H9 (cell line): ENCODE data around the gene CTNNA1. TPM values are rescaled to one million over a fixed set of nuclear protein-coding genes. Genes with fewer than 3 reads are reported as not detected.

Experiments
- DNase-seq: peaks from one replicate; pipeline ENCODE4 v3.0.0-alpha.2; 2017
- H2AFZ ChIP-seq: one replicate; pipeline ENCODE4 v1.6.1; 2013; ENCODE audit warnings: mild to moderate bottlenecking, low read length, control low read depth, moderate library complexity
- H2AK5ac ChIP-seq: 2 replicates; pipeline ENCODE4 v1.6.1; 2013; ENCODE audit warnings: low read length, control low read depth, mixed read lengths; ENCODE audit not compliant: insufficient read length
- H2BK120ac ChIP-seq: one replicate; pipeline ENCODE4 v1.6.1; 2013; ENCODE audit warnings: low read depth, mild to moderate bottlenecking, low read length, control low read depth, inconsistent platforms; ENCODE audit not compliant: poor library complexity, severe bottlenecking
- H2BK12ac ChIP-seq: 2 replicates; pipeline ENCODE4 v1.6.1; 2013; ENCODE audit warnings: low read length, control low read depth, mixed read lengths, low read depth; ENCODE audit not compliant: insufficient read length
- H2BK15ac ChIP-seq: 2 replicates; pipeline ENCODE4 v1.6.1; 2013; ENCODE audit warnings: low read depth, low read length, control low read depth
- H2BK20ac ChIP-seq: one replicate; pipeline ENCODE4 v1.6.1; 2013; ENCODE audit warnings: low read depth, mild to moderate bottlenecking, low read length, control low read depth, inconsistent platforms; ENCODE audit not compliant: poor library complexity, severe bottlenecking
- H2BK5ac ChIP-seq: 2 replicates; pipeline ENCODE4 v1.6.1; 2013; ENCODE audit warnings: low read length, control low read depth, mixed read lengths; ENCODE audit not compliant: insufficient read length
- H3K14ac ChIP-seq: 2 replicates; pipeline ENCODE4 v1.6.1; 2013; ENCODE audit warnings: low read length, control low read depth; ENCODE audit not compliant: insufficient read depth
- H3K18ac ChIP-seq: 2 replicates; pipeline ENCODE4 v1.6.1; 2013; ENCODE audit warnings: low read depth, mild to moderate bottlenecking, mixed read lengths, low read length, control low read depth; ENCODE audit not compliant: insufficient read length
- H3K23ac ChIP-seq: 2 replicates; pipeline ENCODE4 v1.6.1; 2013; ENCODE audit warnings: low read length, control low read depth, mixed read lengths, low read depth; ENCODE audit not compliant: insufficient read length
- H3K23me2 ChIP-seq: 2 replicates; pipeline ENCODE4 v1.6.1; 2013; ENCODE audit warnings: low read depth, mild to moderate bottlenecking, mixed read lengths, low read length, control low read depth; ENCODE audit not compliant: insufficient read length, poor library complexity, severe bottlenecking
- H3K27ac ChIP-seq: 2 replicates; pipeline ENCODE4 v1.5.1; 2013; ENCODE audit warnings: low read length, control low read depth, mixed read lengths, low read depth; ENCODE audit not compliant: insufficient read length
- H3K27me3 ChIP-seq: 2 replicates; pipeline ENCODE4 v1.6.1; 2013; ENCODE audit warnings: low read length, control low read depth, inconsistent platforms; ENCODE audit not compliant: insufficient read depth
- H3K4ac ChIP-seq: 2 replicates; pipeline ENCODE4 v1.6.1; 2013; ENCODE audit warnings: low read depth, mild to moderate bottlenecking, control low read depth, inconsistent platforms, low read length, moderate library complexity
- H3K4me1 ChIP-seq: 2 replicates; pipeline ENCODE4 v1.6.1; 2013; ENCODE audit warnings: low read length, control low read depth, inconsistent platforms; ENCODE audit not compliant: insufficient read depth
- H3K4me2 ChIP-seq: 2 replicates; pipeline ENCODE4 v1.6.1; 2013; ENCODE audit warnings: low read length, control low read depth, mixed read lengths; ENCODE audit not compliant: insufficient read length, insufficient read depth
- H3K56ac ChIP-seq: 2 replicates; pipeline ENCODE4 v1.6.1; 2013; ENCODE audit warnings: low read depth, mild to moderate bottlenecking, mixed read lengths, low read length, control low read depth; ENCODE audit not compliant: insufficient read length
- H3K79me1 ChIP-seq: 2 replicates; pipeline ENCODE4 v1.6.1; 2013; ENCODE audit warnings: low read depth, mild to moderate bottlenecking, moderate library complexity, low read length, control low read depth, inconsistent platforms; ENCODE audit not compliant: insufficient read depth, poor library complexity, severe bottlenecking
- H3K79me2 ChIP-seq: 2 replicates; pipeline ENCODE4 v1.6.1; 2013; ENCODE audit warnings: low read length, control low read depth, inconsistent platforms; ENCODE audit not compliant: insufficient read depth
- H3K9ac ChIP-seq: 2 replicates; pipeline ENCODE4 v1.6.1; 2013; ENCODE audit warnings: low read length, control low read depth, mixed read lengths; ENCODE audit not compliant: insufficient read length; ENCODE audit errors: extremely low read depth
- H3K9me3 ChIP-seq: one replicate; pipeline ENCODE4 v1.6.1; 2013; ENCODE audit warnings: low read depth, low read length, inconsistent platforms; ENCODE audit not compliant: control insufficient read depth
- H3T11ph ChIP-seq: one replicate; pipeline ENCODE4 v1.6.1; 2013; ENCODE audit warnings: mild to moderate bottlenecking, low read length, control low read depth, inconsistent platforms
- H4K20me1 ChIP-seq: one replicate; pipeline ENCODE4 v1.6.1; 2013; ENCODE audit not compliant: control insufficient read depth, insufficient read length, insufficient read depth
- H4K5ac ChIP-seq: 2 replicates; pipeline ENCODE4 v1.6.1; 2013; ENCODE audit warnings: low read depth, mild to moderate bottlenecking, mixed read lengths, low read length, control low read depth; ENCODE audit not compliant: insufficient read length
- H4K8ac ChIP-seq: replicated peaks from 2 replicates; pipeline ENCODE4 v1.6.1; 2013; ENCODE audit warnings: low read length, control low read depth, mixed read lengths, low read depth; ENCODE audit not compliant: insufficient read length
- H4K91ac ChIP-seq: 2 replicates; pipeline ENCODE4 v1.6.1; 2013; ENCODE audit warnings: low read depth, mild to moderate bottlenecking, moderate library complexity, mixed read lengths, low read length, control low read depth; ENCODE audit not compliant: insufficient read length
- H3K27ac Mint-ChIP-seq, 3 experiments: 2 replicates in 2 of 3; 3 replicates in 1 of 3; pipeline ENCODE4 v1.8.0; 2020 to 2021; ENCODE audit warnings: mixed read lengths in 3 of 3, mild to moderate bottlenecking in 1 of 3, moderate library complexity in 1 of 3
- H3K27me3 Mint-ChIP-seq: 2 replicates; pipeline ENCODE4 v1.8.0; 2021; ENCODE audit warnings: low read depth, mild to moderate bottlenecking, moderate library complexity, mixed read lengths
- H3K36me3 Mint-ChIP-seq, 3 experiments: 2 replicates in 2 of 3; 3 replicates in 1 of 3; pipeline ENCODE4 v1.8.0; 2020 to 2021; ENCODE audit warnings: low read depth in 3 of 3, mixed read lengths in 3 of 3; ENCODE audit not compliant: insufficient read depth in 1 of 3
- H3K4me1 Mint-ChIP-seq, 2 experiments: 2 replicates each; pipeline ENCODE4 v1.8.0; 2020; ENCODE audit warnings: mixed read lengths in 2 of 2
- H3K4me3 Mint-ChIP-seq, 2 experiments: 2 replicates in 1 of 2; 3 replicates in 1 of 2; pipeline ENCODE4 v1.8.0; 2020 to 2021; ENCODE audit warnings: mild to moderate bottlenecking in 2 of 2, mixed read lengths in 2 of 2, moderate library complexity in 1 of 2
- H3K9me3 Mint-ChIP-seq, 2 experiments: 2 replicates in 1 of 2; 3 replicates in 1 of 2; pipeline ENCODE4 v1.8.0; 2020; ENCODE audit warnings: mild to moderate bottlenecking in 2 of 2, mixed read lengths in 2 of 2, moderate library complexity in 1 of 2
- CTCF ChIP-seq: fragments of 200-600 bp; sonication (generic); conservative IDR thresholded peaks from 3 replicates; pipeline ENCODE4 v1.8.0; 2021; ENCODE audit warnings: antibody characterized with exemption, mild to moderate bottlenecking
- WGBS: extraction: QIAGEN DNeasy Blood & Tissue Kit; methylation state at CpG from one replicate; pipeline ENCODE4 v1.1.7; 2013; ENCODE audit warnings: missing lambda C conversion rate, low lambda C conversion rate, mixed read lengths; ENCODE audit not compliant: insufficient read length; ENCODE audit errors: extremely low coverage; 5-methylcytosine and 5-hydroxymethylcytosine counted together
- total RNA-seq: library from RNA; stranded (reverse); gene quantifications from 2 replicates; pipeline ENCODE4 v1.2.1, GENCODE V29; 2021

The CTNNA1 gene
- total RNA-seq, 1 experiment from 2014 or later = 354 TPM

- Histone ChIP-seq H2BK12ac (no peak overlapping the region), H2AFZ (no peak overlapping the region), H2AK5ac (no peak overlapping the region), H3K27ac (no peak overlapping the region), H3K56ac (no peak overlapping the region), H3K9ac (no peak overlapping the region), H3K9me3 (no peaks in the 10 kb centered on the region), H3K23ac (no peak overlapping the region), H3T11ph (no peak overlapping the region), H2BK15ac (no peak overlapping the region), H3K4me2 (no peak overlapping the region), H4K5ac (no peak overlapping the region), H4K20me1 (peaks cover 3% of the 10 kb centered on the region), H3K18ac (no peak overlapping the region), H3K23me2 (no peaks in the 10 kb centered on the region), H3K79me1 (peaks cover 7% of the 10 kb centered on the region), H3K4ac (no peak overlapping the region), H4K8ac (no peak overlapping the region), H2BK5ac (no peak overlapping the region), H3K14ac (no peak overlapping the region), H2BK20ac (no peak overlapping the region), H2BK120ac (no peak overlapping the region), H3K4me1 (no peaks in the 10 kb centered on the region; the same call in 1 of the 2 replicates), H3K27me3 (no peaks in the 10 kb centered on the region), H3K79me2 (peaks cover 52% of the 10 kb centered on the region; the same call in 1 of the 2 replicates), H4K91ac (no peak overlapping the region)
- Mint-ChIP-seq H3K4me3 (no peak overlapping the region), H3K9me3 (peaks cover 18 to 20% of the 10 kb centered on the region in 2 experiments), H3K36me3 (peaks cover 20 to 54% (median 42%) of the 10 kb centered on the region in 3 experiments), H3K27ac (no peak overlapping the region; a peak in 1 of 7 replicates), H3K4me1 (peaks cover 22 to 38% of the 10 kb centered on the region in 2 experiments), H3K27me3 (no peaks in the 10 kb centered on the region)
- no peak for DNase-seq
- no peak for TF ChIP-seq CTCF
- no CpG with 5 or more reads among the region's 1 CpG for WGBS
Observed at GRCh38 chr5:138762110-138762509, 8.9 kb downstream of the CTNNA1 start.
